ENCODE results near the gene PPARG. TPM values are rescaled to one million over a fixed set of nuclear protein-coding genes. Genes with fewer than 3 reads are reported as not detected.

The PPARG gene
- total and polyA plus RNA-seq, 2 of the 8 experiments (the other 6 are each of a cell fraction or from before 2014, with no cell fraction given), result 0.06 TPM; not detected in 1

- TF ChIP-seq KDM1A (IDR thresholded peaks at IDR 0.05; ENCODE audit: borderline replicate concordance, low read length), result no peak
- no peak for TF ChIP-seq POLR2A (IDR thresholded peaks at IDR 0.05; ENCODE audit: control extremely low read depth in 1 of 2, low read depth in 2 of 2, low read length in 2 of 2)
- no peak for TF ChIP-seq E2F6 (IDR thresholded peaks at IDR 0.05)
- TF ChIP-seq TAF7 (optimal IDR thresholded peaks at IDR 0.05; ENCODE audit: borderline replicate concordance, low read depth, low read length), result no peak
- no peak for TF ChIP-seq RAD21 (IDR thresholded peaks at IDR 0.05 in 1 of 2, conservative IDR thresholded peaks at IDR 0.05 in 1 of 2; ENCODE audit: low read depth in 2 of 2, low read length in 2 of 2)
- no peak for TF ChIP-seq SAP30 (IDR thresholded peaks at IDR 0.05; ENCODE audit: insufficient read depth, insufficient replicate concordance, low read length)
- TF ChIP-seq GTF2F1 (IDR thresholded peaks at IDR 0.05; ENCODE audit: borderline replicate concordance, low read depth, low read length), result no peak
- no peak for TF ChIP-seq YY1 (IDR thresholded peaks at IDR 0.05; ENCODE audit: low read depth, low read length)
- TF ChIP-seq MAFK (IDR thresholded peaks at IDR 0.05; ENCODE audit: low read depth, low read length), result no peak
- no peak for TF ChIP-seq HDAC6 (IDR thresholded peaks at IDR 0.05; ENCODE audit: low read depth, low read length)
- TF ChIP-seq ASH2L (IDR thresholded peaks at IDR 0.05; ENCODE audit: low read length), result no peak
- no peak for TF ChIP-seq TCF12 (IDR thresholded peaks at IDR 0.05; ENCODE audit: low read depth, low read length)
- Histone ChIP-seq H2BK120ac (replicated peaks; ENCODE audit: low read depth, low read length) (no peak overlapping the region), H3K4ac (replicated peaks; ENCODE audit: insufficient read length, low read depth, low read length) (no peak overlapping the region), H3K14ac (ENCODE audit: insufficient read length) (no peak overlapping the region), H2BK5ac (ENCODE audit: low read depth, low read length) (no peak overlapping the region), H3K4me1 (replicated peaks in 1 of 4; ENCODE audit: control insufficient read depth in 3 of 4, insufficient read depth in 4 of 4, low read length in 3 of 4) (no peaks in the 10 kb centered on the region), H3K36me3 (ENCODE audit: control insufficient read depth in 2 of 4, insufficient read depth in 4 of 4, low read length in 3 of 4) (no peaks in the 10 kb centered on the region), H3K9ac (replicated peaks in 1 of 4; ENCODE audit: extremely low read depth in 1 of 4, low read depth in 3 of 4, low read length in 3 of 4) (no peak overlapping the region), H4K5ac (ENCODE audit: insufficient read length, low read depth, low read length) (no peak overlapping the region), H3K79me1 (ENCODE audit: low read depth, low read length) (no peaks in the 10 kb centered on the region), H3K56ac (replicated peaks; ENCODE audit: insufficient read length, low read depth, low read length) (no peak overlapping the region), H3K9me3 (ENCODE audit: insufficient read depth in 2 of 2, low read depth in 1 of 2, low read length in 1 of 2) (no peaks in the 10 kb centered on the region), H2BK12ac (ENCODE audit: low read depth, low read length) (no peak overlapping the region), H3K79me2 (ENCODE audit: control insufficient read depth in 1 of 2, insufficient read depth in 2 of 2, low read length in 2 of 2) (no peaks in the 10 kb centered on the region), H4K20me1 (replicated peaks in 1 of 2; ENCODE audit: control insufficient read depth in 1 of 2, insufficient read depth in 2 of 2, low read length in 2 of 2) (no peaks in the 10 kb centered on the region), H3K23me2 (ENCODE audit: low read depth, low read length) (no peaks in the 10 kb centered on the region), H4K8ac (ENCODE audit: extremely low read depth, insufficient read depth, low read length) (no peak overlapping the region), H2BK15ac (ENCODE audit: low read length) (no peak overlapping the region), H2AK5ac (ENCODE audit: low read depth, low read length) (no peak overlapping the region), H3K18ac (ENCODE audit: extremely low read depth, low read length) (no peak overlapping the region), H3K4me3 (ENCODE audit: extremely low read depth in 1 of 4, insufficient read depth in 2 of 4, low read depth in 3 of 4, low read length in 4 of 4) (no peak overlapping the region), H2BK20ac (ENCODE audit: low read length) (no peak overlapping the region), H3K27ac (ENCODE audit: low read depth, low read length) (no peak overlapping the region), H2AFZ (ENCODE audit: low read length) (no peak overlapping the region), H3K23ac (ENCODE audit: insufficient read length) (no peak overlapping the region), H4K91ac (replicated peaks; ENCODE audit: insufficient read length, low read length) (no peak overlapping the region), H3K27me3 (replicated peaks in 1 of 4; ENCODE audit: control insufficient read depth in 3 of 4, extremely low read depth in 1 of 4, insufficient read depth in 3 of 4, low read length in 3 of 4) (no peaks in the 10 kb centered on the region), H3K4me2 (ENCODE audit: insufficient read depth in 1 of 2, low read depth in 2 of 2, low read length in 2 of 2) (no peak overlapping the region)
- POLR2A ChIA-PET (ENCODE audit: partially characterized antibody), result no interaction called here
- WGBS, 2 experiments (ENCODE audit: extremely low coverage in 1 of 2, insufficient coverage in 1 of 2, insufficient read length in 1 of 2, insufficient replicate concordance in 2 of 2, low coverage in 1 of 2, low lambda C conversion rate in 2 of 2, missing lambda C conversion rate in 1 of 2), result 86% methylated on average over 4 of the region's 4 CpGs; no CpG with 5 or more reads in 1 of the 2 experiments
- DNase-seq (ENCODE audit: low read depth in 1 of 2, low spot score in 2 of 2) (no peak), FAIRE-seq (no peak)
- CTCF ChIA-PET (ENCODE audit: partially characterized antibody), result no interaction called here
These were observed 126.3 kb downstream of the PPARG start for GRCh38 chr3:12415014-12415680.
